GM23338 (cell line): ENCODE results near the gene TTBK2.

Source experiments
- CREB1 ChIP-seq: fragments of 250-450 bp; sonication (Bioruptor Pico); IDR thresholded peaks from 2 replicates; pipeline ENCODE4 v1.5.0; 2020; ENCODE audit warnings: low read depth, mild to moderate bottlenecking, moderate library complexity
- CTCF ChIP-seq, 2 experiments: fragments of 200-600 bp in 1 of 2; sonication (generic) in 1 of 2; conservative IDR thresholded peaks; 2 replicates each; pipeline versions ENCODE4 v1.5.1 to v1.6.1; 2016 to 2017; ENCODE audit warnings: antibody characterized with exemption in 2 of 2, low read depth in 2 of 2, mild to moderate bottlenecking in 2 of 2, moderate library complexity in 1 of 2
- EZH2 ChIP-seq: fragments of 200-600 bp; sonication (generic); IDR thresholded peaks from one replicate; pipeline ENCODE4 v1.8.0; 2017; ENCODE audit warnings: antibody characterized with exemption, mild to moderate bottlenecking, low read depth; ENCODE audit not compliant: unreplicated experiment
- POLR2AphosphoS5 ChIP-seq: IDR thresholded peaks from 2 replicates; pipeline ENCODE4 v1.6.1; 2016; ENCODE audit warnings: antibody characterized with exemption, low read depth
- REST ChIP-seq: IDR thresholded peaks from one replicate; pipeline ENCODE4 v1.6.1; 2018; ENCODE audit warnings: antibody characterized with exemption; ENCODE audit not compliant: unreplicated experiment

- TF ChIP-seq CTCF (conservative IDR thresholded peaks at IDR 0.05; ENCODE audit: low read depth in 2 of 2) (no peak), POLR2AphosphoS5 (no peak), EZH2 (no peak), CREB1 (CRISPR knock-in tag) (no peak), REST (no peak)
Observed at GRCh38 chr15:42826251-42826890, 94.2 kb downstream of the TTBK2 start.
